NCI-H187 treated with DMSO at 0.1 percent for 48 hours (cell line): ENCODE measurements around the gene PRDM5.

ENCODE experiments used
- DNase-seq: peaks from one replicate; lab custom pipeline; 2025; lab: John Stamatoyannopoulos, UW

Gene PRDM5

DNA sequence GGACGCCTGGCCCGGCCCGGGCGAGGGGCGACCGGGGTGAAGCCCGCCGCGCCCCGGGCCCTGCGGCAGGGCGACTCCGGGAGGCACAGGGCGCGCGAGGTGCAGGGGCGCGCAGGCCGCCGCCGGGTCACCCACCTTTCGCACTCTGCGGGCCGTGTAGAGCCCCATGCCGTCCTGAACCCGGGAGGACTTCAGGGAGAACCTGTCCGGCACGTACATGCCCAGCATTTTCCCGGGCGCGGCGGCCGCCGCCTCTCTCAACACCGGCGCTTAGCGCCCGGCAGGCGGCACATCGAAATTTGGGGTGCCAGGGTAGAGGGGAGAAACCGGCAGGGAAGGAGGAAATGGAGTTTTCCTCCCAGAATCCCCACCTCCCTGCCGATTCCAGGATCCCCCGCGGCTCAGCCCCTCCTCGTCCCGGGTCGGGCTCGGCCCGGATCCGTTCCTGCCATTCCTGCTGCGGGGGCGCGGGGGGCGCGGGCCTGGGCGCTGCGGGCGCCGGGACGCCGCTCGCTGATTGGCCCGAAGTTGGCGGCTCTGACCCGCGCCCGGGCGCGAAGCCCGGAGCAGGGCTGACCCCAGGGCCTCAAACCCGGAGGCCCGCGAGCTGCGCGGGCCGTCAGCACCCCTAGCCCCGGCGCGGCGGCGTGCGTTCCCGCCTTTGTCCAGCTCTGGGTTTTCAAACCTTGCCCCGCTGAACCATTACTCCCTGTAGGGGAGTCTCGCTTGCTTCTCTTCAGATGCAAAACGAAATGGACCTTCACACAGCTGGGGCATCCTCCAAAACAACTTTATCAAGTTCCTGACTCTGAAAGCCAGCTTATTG lies at the start of gene PRDM5:
Gene PRDM5 (minus strand): TSS at position 346 of the 826 bp plus-strand sequence. CDS start 118 bp downstream, at position 228.
- no peak for DNase-seq

DNA sequence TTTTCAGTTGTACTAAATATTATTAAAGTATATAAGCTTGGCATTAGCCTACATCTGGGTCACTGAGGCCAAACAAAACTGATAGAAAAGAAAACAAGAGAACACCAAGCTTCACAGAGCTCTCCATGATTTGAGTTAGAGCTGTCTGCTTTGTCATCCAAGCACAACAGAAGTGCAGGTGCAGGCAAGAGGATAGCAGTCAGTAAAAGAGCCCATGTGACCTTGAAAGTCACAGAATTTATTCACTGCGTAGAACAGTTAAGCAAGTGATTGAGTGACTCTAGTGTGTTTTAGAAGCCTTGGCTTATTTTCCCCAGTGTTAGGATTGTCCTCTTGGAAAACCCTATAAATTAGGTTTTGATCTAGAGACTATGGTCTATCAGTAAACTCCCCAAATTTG lies 49.4 kb upstream of the PRDM5 start:
- DNase-seq, result no peak

DNA sequence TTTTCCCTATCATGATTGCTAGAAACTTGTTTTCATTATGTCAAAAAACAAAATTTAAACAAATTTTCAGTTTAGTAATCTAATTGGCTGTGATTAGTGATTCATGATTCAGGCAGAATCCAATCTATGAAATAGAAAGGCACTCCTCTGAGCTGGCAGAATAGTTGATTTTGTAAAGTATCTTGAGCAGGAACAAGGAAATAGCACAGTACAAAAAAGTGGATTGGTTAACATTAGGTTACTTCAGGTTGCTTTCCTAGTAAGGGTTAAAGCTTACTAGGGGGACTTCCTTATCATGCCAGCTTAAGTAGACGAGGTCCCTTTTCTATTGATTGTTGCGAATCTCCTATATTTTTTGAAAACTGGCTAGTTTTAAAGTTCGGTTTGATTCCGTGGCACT lies 43.4 kb upstream of the PRDM5 start:
- DNase-seq, result no peak

DNA sequence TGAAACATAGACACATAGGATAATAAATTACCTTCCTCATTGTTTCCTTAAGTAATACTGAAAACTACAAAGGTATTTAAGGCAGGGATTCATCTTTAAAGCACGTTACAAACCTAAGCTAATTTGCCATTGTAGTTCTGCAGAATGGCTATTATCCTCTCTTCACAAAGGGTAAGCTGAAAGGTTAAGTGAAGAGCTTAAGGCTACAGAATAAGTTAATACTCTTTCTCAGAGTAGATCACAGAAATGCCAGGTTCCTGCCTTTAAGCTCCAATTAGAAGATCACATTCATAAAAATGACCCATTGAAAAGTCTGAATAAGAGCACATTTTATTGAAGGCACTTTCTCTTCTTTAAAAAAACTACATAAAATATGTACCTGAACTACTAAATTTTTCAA lies 42.1 kb upstream of the PRDM5 start:
- no peak for DNase-seq

GRCh38 chr4:120963449-120963848 lies 40.9 kb upstream of the PRDM5 start:
- no peak for DNase-seq

GRCh38 chr4:120960656-120961267 lies 38.2 kb upstream of the PRDM5 start:
- DNase-seq, result no peak

- DNase-seq, result no peak
Observed at GRCh38 chr4:120948382-120948781, 25.9 kb upstream of the PRDM5 start.

DNA sequence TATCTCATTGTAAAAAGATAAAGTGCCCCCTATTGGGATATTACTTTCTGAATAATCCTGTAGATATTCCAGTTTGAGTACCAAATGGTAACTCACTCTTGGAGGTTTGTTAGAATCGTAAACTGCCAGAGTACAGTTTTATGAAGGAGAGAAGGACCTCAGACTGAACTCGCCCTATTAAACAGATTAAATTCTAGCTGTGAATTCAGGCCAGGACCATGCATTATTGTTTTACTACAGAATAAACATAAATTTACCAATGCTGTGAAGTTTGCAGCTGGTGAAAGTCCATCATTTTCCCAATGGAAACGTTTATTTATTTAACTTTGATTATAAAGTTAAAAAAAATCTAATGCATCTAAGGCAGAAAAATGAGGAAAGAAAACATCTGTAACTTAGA lies 20.2 kb upstream of the PRDM5 start:
- DNase-seq, result no peak

GRCh38 chr4:120940547-120940946 lies 18.0 kb upstream of the PRDM5 start:
- no peak for DNase-seq

- DNase-seq, result no peak
Observed at GRCh38 chr4:120939693-120940092, 17.2 kb upstream of the PRDM5 start.

DNA sequence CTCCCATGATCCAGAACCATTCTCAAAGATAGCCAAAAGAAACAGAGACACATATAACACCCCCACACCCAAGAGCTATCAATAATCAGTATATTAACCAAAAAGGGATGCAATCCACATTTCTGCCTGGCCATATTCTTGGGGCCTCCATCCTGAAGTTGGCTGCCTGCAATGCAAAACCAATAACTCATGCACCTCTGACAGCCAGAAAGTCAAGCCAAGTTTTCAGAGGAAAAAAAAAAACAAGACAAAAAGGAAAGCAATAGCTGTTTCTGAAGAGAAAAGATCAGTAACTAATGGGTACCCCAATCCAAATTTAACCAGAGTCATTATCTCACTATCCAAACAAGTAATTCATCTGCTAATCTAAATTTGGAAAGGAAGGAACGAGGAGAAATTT lies 7.3 kb upstream of the PRDM5 start:
- DNase-seq, result no peak

DNA sequence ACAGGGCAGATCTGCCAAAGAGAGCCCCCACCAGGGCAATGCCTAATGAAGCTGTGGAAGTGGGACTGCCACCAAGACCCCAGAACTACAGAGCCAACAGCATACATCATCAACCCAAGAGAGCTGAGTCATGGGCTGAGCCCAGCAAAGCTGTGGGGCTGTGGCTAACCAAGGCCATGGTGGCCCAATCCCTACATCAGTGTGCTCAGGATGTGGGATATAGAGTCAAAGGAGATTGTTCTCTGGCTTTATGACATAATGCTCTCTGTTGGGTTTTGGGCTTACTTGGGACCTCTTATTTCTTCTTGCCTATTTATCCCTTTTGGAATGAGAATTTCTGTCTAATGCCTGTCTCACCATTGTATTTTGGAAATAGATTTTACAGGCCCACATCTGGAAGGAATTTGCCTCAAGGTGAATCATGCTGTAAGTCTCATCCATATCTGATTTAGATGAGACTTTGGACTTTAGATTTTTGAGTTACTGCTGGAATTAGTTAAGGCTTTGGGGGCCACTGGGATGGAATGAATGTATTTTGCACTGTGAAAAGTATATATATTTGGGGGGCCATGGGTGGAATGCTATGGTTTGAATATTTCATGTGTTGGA lies 5.4 kb upstream of the PRDM5 start:
- DNase-seq, result no peak

- DNase-seq, result no peak
Observed at GRCh38 chr4:120926358-120927025, 4.0 kb upstream of the PRDM5 start.

GRCh38 chr4:120924931-120925330 lies 2.4 kb upstream of the PRDM5 start:
- no peak for DNase-seq

DNA sequence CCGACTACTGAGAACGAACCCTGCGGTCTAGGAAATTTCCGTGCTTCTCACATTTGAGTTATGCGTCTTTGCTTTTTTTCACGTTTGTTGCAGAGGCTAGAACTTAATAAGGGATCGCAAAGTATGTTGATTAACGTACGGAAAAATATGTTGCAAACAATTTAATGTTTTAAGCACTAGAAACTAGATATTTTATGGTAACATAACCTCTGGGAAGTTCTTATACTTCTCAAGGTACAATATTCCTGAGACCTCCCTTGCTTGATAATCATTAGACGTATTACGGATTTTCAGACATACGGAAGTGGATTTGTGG lies 639 bp upstream of the PRDM5 start:
- no peak for DNase-seq

- DNase-seq, result no peak
Observed at GRCh38 chr4:120921456-120922380, 808 bp downstream of the PRDM5 start.

GRCh38 chr4:120920666-120921065 lies 1.9 kb downstream of the PRDM5 start:
- DNase-seq, result no peak

DNA sequence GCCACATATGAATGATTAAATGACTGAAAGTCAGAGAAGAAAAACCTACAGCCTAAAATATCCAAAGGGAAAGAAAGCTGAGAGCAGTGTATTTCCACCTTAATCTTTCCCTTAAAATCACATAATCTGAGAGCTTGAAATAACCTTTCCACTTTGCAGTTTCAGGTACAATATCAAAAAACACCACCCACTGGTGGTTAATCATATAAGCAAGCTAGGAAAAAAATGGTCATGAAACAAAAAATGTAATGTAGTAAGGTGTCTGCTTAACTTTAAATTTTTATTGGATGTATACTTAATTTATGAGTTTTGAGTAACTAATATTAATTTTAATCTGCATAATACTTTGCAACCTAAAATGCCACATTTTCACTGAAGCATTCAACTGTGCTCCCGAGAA lies 3.2 kb downstream of the PRDM5 start:
- DNase-seq, result no peak

- DNase-seq, result no peak
Observed at GRCh38 chr4:120918788-120919187, 3.7 kb downstream of the PRDM5 start.

DNA sequence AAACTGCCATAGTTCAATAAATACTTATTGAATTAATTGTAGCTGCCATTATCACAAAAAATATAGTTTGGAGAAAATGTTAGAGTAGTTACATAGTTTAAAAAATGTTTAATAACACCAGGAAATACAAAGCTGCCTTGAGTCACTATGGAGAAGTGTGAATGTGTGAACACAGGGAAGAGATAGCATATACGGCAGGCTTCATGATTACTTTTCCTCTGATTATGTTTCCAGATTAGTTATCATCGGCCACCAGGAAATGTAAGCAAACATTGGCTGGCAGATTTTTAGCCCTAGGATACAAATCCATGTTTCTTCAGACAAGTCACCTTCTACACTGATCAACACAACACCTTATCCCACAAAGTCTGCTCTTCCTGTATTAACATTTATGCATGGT lies 4.4 kb downstream of the PRDM5 start:
- no peak for DNase-seq

DNA sequence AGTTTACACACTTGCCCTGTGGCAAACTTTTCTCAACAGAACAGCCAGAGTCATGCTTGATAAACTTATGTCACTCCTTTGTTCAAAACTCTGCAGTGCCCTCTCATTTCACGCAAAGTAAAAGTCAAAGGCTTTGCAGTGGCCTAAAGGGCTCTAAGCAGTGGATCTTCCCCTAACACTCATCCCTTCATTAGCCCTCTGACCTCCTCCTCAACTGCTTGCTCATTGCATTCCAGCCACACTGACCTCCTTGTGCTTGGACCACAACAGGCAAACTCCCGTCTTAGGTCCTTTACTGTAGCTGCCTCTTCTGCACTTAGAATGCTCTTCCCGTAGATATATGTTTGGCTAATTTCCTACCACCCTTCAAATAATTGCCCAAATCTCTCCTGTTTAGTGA lies 5.6 kb downstream of the PRDM5 start:
- no peak for DNase-seq

DNA sequence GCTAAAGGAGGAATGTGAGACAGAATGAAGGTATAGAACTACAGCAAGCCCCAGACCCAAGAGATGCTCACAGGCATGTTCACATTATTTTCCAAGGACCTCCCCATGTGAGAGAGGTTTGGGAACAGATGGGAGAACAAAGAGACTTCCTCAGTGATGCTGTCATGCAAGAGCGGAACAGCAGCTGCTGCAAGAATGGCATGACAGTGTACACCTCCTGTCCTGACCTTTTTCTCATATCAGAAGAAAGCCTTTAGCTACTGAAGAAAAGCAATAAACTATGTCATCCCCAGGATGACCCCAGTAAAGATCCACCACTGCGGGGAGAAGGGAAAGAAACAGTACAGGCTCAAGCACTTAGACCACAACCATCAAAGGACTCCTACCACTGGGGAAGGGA lies 7.2 kb downstream of the PRDM5 start:
- no peak for DNase-seq
